Colon (tissue), 2 donors: ENCODE measurements around the gene ATP13A4.

Experiments used
- FAIRE-seq: peaks from 2 replicates; lab custom pipeline; 2012; peaks lifted over from hg19 to GRCh38; lab: Jason Lieb, UNC
- donor health status: control.
- donor health status: control.

The ATP13A4 gene

DNA sequence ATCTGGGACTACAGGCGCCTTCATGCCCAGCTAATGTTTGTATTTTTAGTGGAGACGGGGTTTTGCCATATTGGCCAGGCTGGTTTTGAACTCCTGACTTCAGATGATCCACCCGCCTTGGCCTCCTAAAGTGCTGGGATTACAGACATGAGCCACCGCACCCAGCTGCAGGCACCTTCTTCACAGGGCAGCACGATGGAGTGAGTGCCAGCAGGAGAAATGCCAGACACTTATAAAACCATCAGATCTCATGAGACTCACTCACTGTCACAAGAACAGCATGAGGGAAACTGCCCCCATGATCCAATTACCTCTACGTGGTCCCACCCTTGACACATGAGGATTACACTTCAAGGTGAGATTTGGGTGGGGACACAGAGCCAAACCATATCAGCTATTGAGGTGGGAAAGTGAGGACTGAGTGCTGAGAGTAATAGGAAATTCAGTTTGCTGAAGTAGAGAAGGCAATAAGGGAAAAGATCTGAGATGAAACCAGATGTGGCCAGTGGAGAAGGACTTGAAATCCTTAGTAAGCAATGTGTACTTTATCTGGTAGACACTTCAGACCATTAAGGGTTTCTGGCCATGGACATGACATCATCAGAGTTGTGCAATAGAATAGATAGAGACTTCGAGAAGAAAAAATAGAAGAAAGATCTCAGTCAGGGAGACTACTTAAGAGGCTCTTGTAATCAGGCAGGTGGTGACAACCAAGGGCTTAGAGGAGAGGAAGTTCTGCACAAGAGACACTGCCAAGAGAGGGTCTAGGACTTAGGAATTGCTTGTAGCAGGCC is 158.0 kb downstream of the ATP13A4 start:
- no peak for FAIRE-seq

DNA sequence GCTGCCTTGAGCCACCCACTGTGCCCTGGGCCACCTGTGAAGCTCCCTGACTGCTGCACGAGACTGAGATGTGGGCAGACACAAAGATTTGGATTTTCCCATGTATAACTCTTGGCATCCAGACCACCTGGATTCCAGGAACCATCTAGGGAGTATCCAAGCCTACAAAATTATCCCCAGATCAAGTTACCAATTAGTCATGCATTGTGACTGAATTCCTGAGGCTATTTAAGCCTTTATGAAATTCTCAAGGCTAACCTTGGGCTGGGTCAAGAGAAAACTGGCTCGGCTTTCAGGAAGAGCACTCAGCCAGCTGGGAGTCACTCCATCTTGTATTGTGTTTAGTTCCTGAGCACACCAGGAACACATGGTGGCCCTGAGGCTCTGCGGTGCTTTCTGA is 162.8 kb downstream of the ATP13A4 start:
- no peak for FAIRE-seq

DNA sequence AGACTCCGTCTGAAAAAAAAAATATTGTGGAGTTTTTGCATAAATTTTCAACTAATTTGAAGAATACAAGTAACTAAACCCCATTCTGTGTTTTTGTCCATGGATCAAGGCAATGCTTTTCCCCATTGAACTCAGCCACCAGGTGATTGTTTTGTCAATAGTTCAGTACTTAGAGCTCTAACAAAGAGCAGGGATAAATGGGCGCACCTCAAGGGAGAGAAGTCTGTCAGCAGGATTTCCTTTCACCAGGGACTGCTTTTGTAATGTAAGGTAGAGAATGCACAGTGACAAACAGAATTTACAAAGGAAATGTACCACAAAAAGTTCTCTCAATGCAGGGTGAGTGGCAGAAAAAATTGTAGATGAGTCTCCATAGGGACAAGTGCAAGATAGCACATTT is 165.4 kb downstream of the ATP13A4 start:
- no peak for FAIRE-seq

DNA sequence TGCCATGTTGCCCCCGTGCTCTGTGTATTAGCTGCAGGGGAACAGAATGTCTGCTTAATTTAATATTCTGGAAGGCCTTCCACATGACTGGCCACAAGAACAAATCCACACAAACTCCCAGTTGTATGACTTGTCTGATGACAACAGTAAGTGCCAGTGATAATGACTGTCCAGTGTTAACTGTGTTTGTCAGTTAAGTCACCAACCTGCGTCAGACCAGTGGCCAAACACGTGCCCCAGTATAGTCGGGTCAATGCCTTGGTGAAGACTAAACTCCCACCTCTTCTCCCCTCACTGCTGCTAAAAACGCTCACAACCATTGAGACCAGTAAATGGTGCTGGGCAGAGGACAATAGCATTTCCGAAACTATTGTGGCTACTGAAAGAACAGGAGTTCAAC is 166.3 kb downstream of the ATP13A4 start:
- no peak for FAIRE-seq

DNA sequence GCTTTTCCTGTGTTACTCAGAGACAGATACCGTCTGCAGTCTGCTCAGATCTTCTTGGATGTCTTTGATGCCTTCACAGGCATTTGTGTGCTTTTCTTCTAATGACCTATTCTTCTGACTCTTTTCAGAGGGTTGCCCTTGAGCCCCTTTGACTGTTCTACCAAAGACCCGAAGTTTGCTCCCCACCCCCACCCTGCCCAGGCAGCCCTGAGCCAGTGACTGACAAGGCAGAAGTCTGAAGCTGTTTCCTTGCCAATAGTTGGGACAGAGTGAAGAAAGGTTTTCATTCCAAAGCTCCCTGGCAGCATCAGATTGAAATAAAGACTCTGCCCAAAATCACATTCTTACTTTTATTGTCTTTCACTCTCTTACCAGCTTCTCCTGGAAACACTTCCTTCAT is 167.1 kb downstream of the ATP13A4 start:
- FAIRE-seq = no peak

DNA sequence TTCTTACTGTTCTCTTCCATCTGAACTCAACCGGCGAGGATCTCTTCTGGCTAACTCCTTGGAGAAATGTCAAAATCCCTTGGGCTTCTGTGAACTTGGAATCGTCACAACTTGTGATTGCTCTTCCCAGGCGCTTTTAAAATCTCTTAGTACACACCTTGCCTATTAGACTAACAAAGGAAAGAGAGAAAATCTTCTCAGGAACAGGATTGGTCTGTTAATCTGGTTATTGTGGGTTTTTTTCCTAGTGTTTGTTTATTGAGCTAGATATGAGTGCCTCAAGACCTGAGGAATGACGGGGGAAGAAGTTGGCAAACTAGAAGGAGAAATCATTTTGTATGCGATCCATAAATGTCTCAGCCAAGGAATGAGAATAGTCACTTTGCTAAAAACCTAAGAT is 176.0 kb downstream of the ATP13A4 start, which contains the start of gene ATP13A5:
TSS of gene ATP13A5 (minus strand) at position 48 of the 400 bp plus-strand sequence. CDS start at position 20, 28 bp downstream.
- FAIRE-seq = no peak

DNA sequence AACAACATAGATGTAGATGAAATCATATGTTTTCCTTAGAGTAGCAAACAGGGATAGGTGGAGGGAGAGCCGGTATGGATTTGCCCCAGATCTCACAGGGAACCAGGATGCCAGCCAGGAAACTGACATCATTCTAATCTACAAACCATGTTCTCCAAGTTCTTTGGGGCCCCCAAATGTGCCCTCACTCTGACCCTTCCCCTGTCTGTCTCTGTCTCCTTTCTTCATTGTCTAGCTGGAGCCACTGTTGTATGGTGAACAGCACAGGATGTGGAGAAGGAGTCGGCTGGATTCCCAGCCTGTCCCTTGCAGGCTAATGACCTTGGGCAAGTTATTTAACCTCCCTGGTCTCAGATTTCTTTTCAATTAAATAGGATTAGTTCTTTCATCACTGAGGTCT is 177.1 kb downstream of the ATP13A4 start:
- no peak for FAIRE-seq

DNA sequence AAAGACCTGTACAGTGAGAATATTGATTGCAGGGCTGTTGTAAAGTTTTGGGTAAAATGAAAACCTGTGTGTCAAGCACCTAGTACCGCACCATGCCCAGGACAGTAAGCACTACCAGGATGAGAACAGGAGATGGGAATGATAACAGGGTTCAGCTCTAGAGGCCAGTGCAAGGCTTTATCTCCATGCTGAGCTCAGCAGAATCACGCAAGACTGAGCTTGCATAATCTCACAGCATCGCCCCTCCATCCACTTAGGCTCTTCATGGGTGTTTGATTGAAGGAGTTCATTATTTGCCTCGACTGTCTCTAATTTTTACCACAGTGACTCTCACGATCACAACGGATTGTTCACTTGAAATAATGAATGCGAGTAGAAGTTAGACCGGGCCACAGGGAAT is 179.1 kb downstream of the ATP13A4 start:
- FAIRE-seq = no peak

DNA sequence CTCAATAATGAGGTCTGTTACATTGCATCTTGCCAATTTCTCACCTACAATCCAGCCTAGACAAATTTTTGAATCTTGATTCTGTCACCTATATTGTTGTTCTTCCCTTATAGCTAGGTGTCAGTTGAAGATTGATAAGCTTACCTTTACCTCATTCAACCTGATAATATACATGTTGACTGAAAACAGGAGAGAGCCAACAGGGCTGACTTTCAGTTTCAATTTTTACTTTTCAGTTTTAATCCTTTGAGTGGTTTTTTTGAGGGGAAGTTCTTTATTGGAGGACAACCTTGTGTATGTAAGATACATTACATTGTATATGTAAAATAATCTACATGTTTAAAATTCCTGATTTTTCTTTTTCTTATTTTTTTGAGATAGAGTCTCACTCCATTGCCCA is 181.9 kb downstream of the ATP13A4 start:
- no peak for FAIRE-seq

DNA sequence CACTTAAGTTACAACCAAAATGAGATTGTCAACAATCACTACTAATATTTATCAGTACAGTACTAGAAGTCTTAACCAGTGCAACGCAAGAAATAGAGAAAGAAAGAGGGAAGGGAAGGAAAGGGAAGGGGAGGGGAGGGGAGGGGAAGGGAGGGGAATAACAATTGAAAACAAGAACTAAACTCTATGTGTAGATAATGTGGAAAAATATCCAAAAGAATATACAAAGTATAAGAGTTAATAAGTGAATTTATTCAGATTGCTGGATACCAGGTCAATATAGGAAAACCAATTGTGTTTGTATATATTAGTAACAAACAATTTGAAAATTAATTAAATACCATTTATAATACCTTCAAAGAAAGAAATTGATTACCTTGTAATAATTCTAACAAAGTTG is 186.8 kb downstream of the ATP13A4 start:
- FAIRE-seq = no peak

DNA sequence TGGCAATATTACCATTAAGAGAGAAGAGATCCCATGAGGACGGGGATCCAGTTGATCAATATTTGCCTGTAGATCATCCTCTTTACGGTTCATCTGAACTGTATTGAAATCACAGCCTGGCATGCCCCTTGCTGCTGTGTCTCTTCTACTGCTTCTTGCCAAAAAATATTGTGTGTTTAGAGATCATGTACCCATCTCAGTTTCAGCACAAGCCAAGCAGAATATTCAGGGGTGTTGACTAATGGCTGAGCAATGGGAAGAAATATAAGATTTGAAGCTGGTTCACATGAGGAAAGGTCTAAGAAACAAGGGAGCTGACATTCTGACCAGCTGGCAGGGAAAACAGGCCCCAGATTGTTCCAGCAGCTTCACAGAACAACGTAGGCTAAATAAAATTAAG is 197.4 kb downstream of the ATP13A4 start:
- FAIRE-seq = no peak

DNA sequence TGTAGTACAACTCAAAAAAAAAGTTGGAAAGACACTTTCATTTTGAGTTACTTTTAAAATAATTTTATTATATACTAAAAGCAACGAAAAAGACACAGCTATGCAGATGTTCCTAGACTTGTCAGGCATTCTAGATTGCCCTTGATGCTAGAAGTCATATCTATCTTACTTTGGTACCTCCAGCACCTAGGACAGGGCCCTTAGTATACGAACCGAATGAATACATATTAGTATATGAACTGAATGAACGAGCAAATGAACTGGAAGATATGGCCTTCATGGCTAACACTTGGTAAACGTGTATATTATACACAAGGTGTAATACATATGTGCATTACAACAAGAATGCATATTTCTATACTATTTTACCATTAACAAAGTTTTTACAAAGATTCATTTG is 200.3 kb downstream of the ATP13A4 start:
- no peak for FAIRE-seq
